GM23338 (cell line): ENCODE data around the gene TRHDE. TPM values are rescaled to one million over a fixed set of nuclear protein-coding genes. Genes with fewer than 3 reads are reported as not detected.

Experiments
- ATAC-seq: fragments of 200-7000 bp; cut with Tn5 transposase; 3 replicates; pipeline ENCODE4 v1.9.1; 2020
- DNase-seq: peaks from one replicate; pipeline ENCODE4 v3.0.0-alpha.2; 2015; ENCODE audit warnings: low spot score
- H2AFZ ChIP-seq: fragments of 200-600 bp; sonication (generic); 2 replicates; pipeline ENCODE4 v1.8.0; 2016; ENCODE audit warnings: antibody characterized with exemption, mild to moderate bottlenecking, moderate library complexity
- H3F3A ChIP-seq: fragments of 200-600 bp; sonication (generic); replicated peaks from 2 replicates; pipeline ENCODE4 v1.8.0; 2017; ENCODE audit warnings: antibody characterized with exemption, mixed run types, low read depth
- H3K27ac ChIP-seq: fragments of 200-600 bp; sonication (generic); 2 replicates; pipeline ENCODE4 v1.6.1; 2016; ENCODE audit warnings: low read depth
- H3K27me3 ChIP-seq: fragments of 200-600 bp; sonication (generic); 2 replicates; pipeline ENCODE4 v1.8.0; 2016; ENCODE audit warnings: mild to moderate bottlenecking, mixed run types, moderate library complexity; ENCODE audit not compliant: insufficient read depth
- H3K36me3 ChIP-seq: fragments of 200-600 bp; sonication (generic); 2 replicates; pipeline ENCODE4 v1.8.0; 2016; ENCODE audit warnings: mild to moderate bottlenecking; ENCODE audit not compliant: insufficient read depth
- H3K4me1 ChIP-seq: fragments of 200-600 bp; sonication (generic); 2 replicates; pipeline ENCODE4 v1.8.0; 2016; ENCODE audit warnings: mild to moderate bottlenecking, moderate library complexity; ENCODE audit not compliant: insufficient read depth
- H3K4me2 ChIP-seq: fragments of 200-600 bp; sonication (generic); 2 replicates; pipeline ENCODE4 v1.7.1; 2017; ENCODE audit warnings: mixed run types
- H3K4me3 ChIP-seq: fragments of 200-600 bp; sonication (generic); 2 replicates; pipeline ENCODE4 v1.6.1; 2016; ENCODE audit warnings: mixed run types
- H3K79me2 ChIP-seq: fragments of 200-600 bp; sonication (generic); replicated peaks from 2 replicates; pipeline ENCODE4 v1.8.0; 2017; ENCODE audit warnings: mild to moderate bottlenecking; ENCODE audit not compliant: insufficient read depth
- H3K9me2 ChIP-seq: fragments of 200-600 bp; sonication (generic); 2 replicates; pipeline ENCODE4 v1.8.0; 2017; ENCODE audit not compliant: insufficient read depth
- H4K20me1 ChIP-seq: fragments of 200-600 bp; sonication (generic); replicated peaks from 2 replicates; pipeline ENCODE4 v1.8.0; 2017; ENCODE audit warnings: mild to moderate bottlenecking; ENCODE audit not compliant: insufficient read depth
- H3K27ac Mint-ChIP-seq: 2 replicates; pipeline ENCODE4 v1.8.0; 2020; ENCODE audit warnings: inconsistent platforms, mild to moderate bottlenecking, moderate library complexity, mixed read lengths
- H3K27me3 Mint-ChIP-seq: 3 replicates; pipeline ENCODE4 v1.8.0; 2022; ENCODE audit warnings: low read depth, mild to moderate bottlenecking, moderate library complexity, mixed read lengths, inconsistent platforms; ENCODE audit not compliant: insufficient read depth, poor library complexity
- H3K36me3 Mint-ChIP-seq: 3 replicates; pipeline ENCODE4 v1.8.0; 2021; ENCODE audit warnings: low read depth, mild to moderate bottlenecking, inconsistent platforms, moderate library complexity, mixed read lengths
- H3K4me1 Mint-ChIP-seq: 3 replicates; pipeline ENCODE4 v1.8.0; 2020; ENCODE audit warnings: mild to moderate bottlenecking, inconsistent platforms, mixed read lengths
- H3K4me3 Mint-ChIP-seq: 3 replicates; pipeline ENCODE4 v1.8.0; 2021; ENCODE audit warnings: moderate library complexity, mild to moderate bottlenecking, inconsistent platforms, mixed read lengths
- H3K9me3 Mint-ChIP-seq: 3 replicates; pipeline ENCODE4 v1.8.0; 2020; ENCODE audit warnings: moderate library complexity, mild to moderate bottlenecking, inconsistent platforms, mixed read lengths
- EZH2 ChIP-seq: fragments of 200-600 bp; sonication (generic); IDR thresholded peaks from one replicate; pipeline ENCODE4 v1.8.0; 2017; ENCODE audit warnings: antibody characterized with exemption, mild to moderate bottlenecking, low read depth; ENCODE audit not compliant: unreplicated experiment
- EZH2phosphoT487 ChIP-seq: fragments of 200-600 bp; sonication (generic); IDR thresholded peaks from one replicate; pipeline ENCODE4 v1.8.1; 2018; ENCODE audit warnings: antibody characterized with exemption; ENCODE audit not compliant: unreplicated experiment
- JUNB ChIP-seq: IDR thresholded peaks from one replicate; pipeline ENCODE4 v1.6.1; 2016; ENCODE audit warnings: antibody characterized with exemption; ENCODE audit not compliant: unreplicated experiment
- NANOG ChIP-seq: IDR thresholded peaks from 2 replicates; pipeline ENCODE4 v1.6.1; 2016; ENCODE audit warnings: antibody characterized with exemption, borderline replicate concordance
- POLR2AphosphoS5 ChIP-seq: IDR thresholded peaks from 2 replicates; pipeline ENCODE4 v1.6.1; 2016; ENCODE audit warnings: antibody characterized with exemption, low read depth
- STAT1 ChIP-seq: IDR thresholded peaks from one replicate; pipeline ENCODE4 v1.6.1; 2016; ENCODE audit warnings: antibody characterized with exemption; ENCODE audit not compliant: unreplicated experiment
- ZNF114 ChIP-seq: fragments of 250-450 bp; sonication (Bioruptor Pico); IDR thresholded peaks from 2 replicates; pipeline ENCODE4 v1.5.0; 2020; ENCODE audit warnings: mild to moderate bottlenecking, moderate library complexity
- ZNF331 ChIP-seq: fragments of 250-450 bp; sonication (Bioruptor Pico); IDR thresholded peaks from 2 replicates; pipeline ENCODE4 v1.5.0; 2020; ENCODE audit warnings: low read depth, mild to moderate bottlenecking, moderate library complexity
- polyA plus RNA-seq: library from polyadenylated mRNA; unstranded; fragments of >200 nt; fragmentation: Nextera tagmentation; extraction: Ambion mirVana; gene quantifications from 2 replicates; pipeline ENCODE4 v1.2.1, GENCODE V29; 2016
- total RNA-seq: library from RNA; depleted of rRNA; stranded (reverse); fragments of >200 nt; shearing (Covaris generic); gene quantifications from 2 replicates; pipeline ENCODE4 v1.2.3, GENCODE V29; 2014
- TF ChIP-seq, protein P1 (sequence below): IDR thresholded peaks from 2 replicates; pipeline ENCODE4 v1.6.1; 2016; ENCODE audit warnings: antibody characterized with exemption
- TF ChIP-seq, protein P2 (sequence below), 2 experiments: fragments of 200-600 bp in 1 of 2; sonication (generic) in 1 of 2; conservative IDR thresholded peaks; 2 replicates each; pipeline versions ENCODE4 v1.5.1 to v1.6.1; 2016 to 2017; ENCODE audit warnings: antibody characterized with exemption in 2 of 2, low read depth in 2 of 2, mild to moderate bottlenecking in 2 of 2, moderate library complexity in 1 of 2
- TF ChIP-seq, protein P3 (sequence below): fragments of 250-450 bp; sonication (Bioruptor Pico); IDR thresholded peaks from 2 replicates; pipeline ENCODE4 v1.5.0; 2020; ENCODE audit warnings: mild to moderate bottlenecking, moderate library complexity

TRHDE gene
- total and polyA plus RNA-seq, 2 experiments from 2014 or later: 1.3 to 7.7 TPM

DNA sequence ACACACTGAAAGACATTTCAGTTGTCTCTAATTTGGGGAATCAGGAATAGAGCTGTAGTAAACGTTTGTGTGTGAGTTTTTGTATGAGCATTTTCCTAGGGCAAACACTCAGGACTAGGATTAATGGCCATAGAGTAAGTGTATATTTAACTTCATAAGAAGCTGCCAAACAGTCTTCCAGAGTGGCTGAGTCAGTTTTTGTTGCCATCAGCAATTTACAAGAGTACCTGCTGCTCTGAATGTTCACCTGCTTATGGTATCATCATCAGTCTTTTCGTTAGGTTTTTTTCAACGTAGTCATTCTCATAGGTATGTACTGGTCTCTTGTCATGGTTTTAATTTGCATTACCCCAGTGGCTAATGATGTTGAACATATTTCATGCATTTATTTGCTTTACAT is 30.6 kb upstream of the TRHDE start:
- no peak for ATAC-seq
- H3K9me3 Mint-ChIP-seq: peaks cover 5% of the 10 kb centered on the region; the same call in 2 of the 3 replicates
- no peaks in the 10 kb centered on the region for H3F3A ChIP-seq
- no peak overlapping the region for H3K4me3 Mint-ChIP-seq
- DNase-seq: no peak
- no peak overlapping the region for H3K27ac Mint-ChIP-seq
- no peaks in the 10 kb centered on the region for H4K20me1 ChIP-seq
- H2AFZ ChIP-seq: no peak overlapping the region
- peaks cover 1% of the 10 kb centered on the region for H3K27me3 Mint-ChIP-seq
- H3K27me3 ChIP-seq: no peaks in the 10 kb centered on the region
- TF ChIP-seq, protein P1, sequence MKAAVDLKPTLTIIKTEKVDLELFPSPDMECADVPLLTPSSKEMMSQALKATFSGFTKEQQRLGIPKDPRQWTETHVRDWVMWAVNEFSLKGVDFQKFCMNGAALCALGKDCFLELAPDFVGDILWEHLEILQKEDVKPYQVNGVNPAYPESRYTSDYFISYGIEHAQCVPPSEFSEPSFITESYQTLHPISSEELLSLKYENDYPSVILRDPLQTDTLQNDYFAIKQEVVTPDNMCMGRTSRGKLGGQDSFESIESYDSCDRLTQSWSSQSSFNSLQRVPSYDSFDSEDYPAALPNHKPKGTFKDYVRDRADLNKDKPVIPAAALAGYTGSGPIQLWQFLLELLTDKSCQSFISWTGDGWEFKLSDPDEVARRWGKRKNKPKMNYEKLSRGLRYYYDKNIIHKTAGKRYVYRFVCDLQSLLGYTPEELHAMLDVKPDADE: no peak
- TF ChIP-seq EZH2phosphoT487 (no peak), POLR2AphosphoS5 (no peak), ZNF114 (CRISPR knock-in tag) (no peak), ZNF331 (CRISPR knock-in tag) (no peak), STAT1 (no peak), NANOG (no peak), JUNB (no peak), EZH2 (no peak)
- TF ChIP-seq, protein P2, sequence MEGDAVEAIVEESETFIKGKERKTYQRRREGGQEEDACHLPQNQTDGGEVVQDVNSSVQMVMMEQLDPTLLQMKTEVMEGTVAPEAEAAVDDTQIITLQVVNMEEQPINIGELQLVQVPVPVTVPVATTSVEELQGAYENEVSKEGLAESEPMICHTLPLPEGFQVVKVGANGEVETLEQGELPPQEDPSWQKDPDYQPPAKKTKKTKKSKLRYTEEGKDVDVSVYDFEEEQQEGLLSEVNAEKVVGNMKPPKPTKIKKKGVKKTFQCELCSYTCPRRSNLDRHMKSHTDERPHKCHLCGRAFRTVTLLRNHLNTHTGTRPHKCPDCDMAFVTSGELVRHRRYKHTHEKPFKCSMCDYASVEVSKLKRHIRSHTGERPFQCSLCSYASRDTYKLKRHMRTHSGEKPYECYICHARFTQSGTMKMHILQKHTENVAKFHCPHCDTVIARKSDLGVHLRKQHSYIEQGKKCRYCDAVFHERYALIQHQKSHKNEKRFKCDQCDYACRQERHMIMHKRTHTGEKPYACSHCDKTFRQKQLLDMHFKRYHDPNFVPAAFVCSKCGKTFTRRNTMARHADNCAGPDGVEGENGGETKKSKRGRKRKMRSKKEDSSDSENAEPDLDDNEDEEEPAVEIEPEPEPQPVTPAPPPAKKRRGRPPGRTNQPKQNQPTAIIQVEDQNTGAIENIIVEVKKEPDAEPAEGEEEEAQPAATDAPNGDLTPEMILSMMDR (conservative IDR thresholded peaks at IDR 0.05; ENCODE audit: low read depth in 2 of 2): no peak
- TF ChIP-seq, protein P3, sequence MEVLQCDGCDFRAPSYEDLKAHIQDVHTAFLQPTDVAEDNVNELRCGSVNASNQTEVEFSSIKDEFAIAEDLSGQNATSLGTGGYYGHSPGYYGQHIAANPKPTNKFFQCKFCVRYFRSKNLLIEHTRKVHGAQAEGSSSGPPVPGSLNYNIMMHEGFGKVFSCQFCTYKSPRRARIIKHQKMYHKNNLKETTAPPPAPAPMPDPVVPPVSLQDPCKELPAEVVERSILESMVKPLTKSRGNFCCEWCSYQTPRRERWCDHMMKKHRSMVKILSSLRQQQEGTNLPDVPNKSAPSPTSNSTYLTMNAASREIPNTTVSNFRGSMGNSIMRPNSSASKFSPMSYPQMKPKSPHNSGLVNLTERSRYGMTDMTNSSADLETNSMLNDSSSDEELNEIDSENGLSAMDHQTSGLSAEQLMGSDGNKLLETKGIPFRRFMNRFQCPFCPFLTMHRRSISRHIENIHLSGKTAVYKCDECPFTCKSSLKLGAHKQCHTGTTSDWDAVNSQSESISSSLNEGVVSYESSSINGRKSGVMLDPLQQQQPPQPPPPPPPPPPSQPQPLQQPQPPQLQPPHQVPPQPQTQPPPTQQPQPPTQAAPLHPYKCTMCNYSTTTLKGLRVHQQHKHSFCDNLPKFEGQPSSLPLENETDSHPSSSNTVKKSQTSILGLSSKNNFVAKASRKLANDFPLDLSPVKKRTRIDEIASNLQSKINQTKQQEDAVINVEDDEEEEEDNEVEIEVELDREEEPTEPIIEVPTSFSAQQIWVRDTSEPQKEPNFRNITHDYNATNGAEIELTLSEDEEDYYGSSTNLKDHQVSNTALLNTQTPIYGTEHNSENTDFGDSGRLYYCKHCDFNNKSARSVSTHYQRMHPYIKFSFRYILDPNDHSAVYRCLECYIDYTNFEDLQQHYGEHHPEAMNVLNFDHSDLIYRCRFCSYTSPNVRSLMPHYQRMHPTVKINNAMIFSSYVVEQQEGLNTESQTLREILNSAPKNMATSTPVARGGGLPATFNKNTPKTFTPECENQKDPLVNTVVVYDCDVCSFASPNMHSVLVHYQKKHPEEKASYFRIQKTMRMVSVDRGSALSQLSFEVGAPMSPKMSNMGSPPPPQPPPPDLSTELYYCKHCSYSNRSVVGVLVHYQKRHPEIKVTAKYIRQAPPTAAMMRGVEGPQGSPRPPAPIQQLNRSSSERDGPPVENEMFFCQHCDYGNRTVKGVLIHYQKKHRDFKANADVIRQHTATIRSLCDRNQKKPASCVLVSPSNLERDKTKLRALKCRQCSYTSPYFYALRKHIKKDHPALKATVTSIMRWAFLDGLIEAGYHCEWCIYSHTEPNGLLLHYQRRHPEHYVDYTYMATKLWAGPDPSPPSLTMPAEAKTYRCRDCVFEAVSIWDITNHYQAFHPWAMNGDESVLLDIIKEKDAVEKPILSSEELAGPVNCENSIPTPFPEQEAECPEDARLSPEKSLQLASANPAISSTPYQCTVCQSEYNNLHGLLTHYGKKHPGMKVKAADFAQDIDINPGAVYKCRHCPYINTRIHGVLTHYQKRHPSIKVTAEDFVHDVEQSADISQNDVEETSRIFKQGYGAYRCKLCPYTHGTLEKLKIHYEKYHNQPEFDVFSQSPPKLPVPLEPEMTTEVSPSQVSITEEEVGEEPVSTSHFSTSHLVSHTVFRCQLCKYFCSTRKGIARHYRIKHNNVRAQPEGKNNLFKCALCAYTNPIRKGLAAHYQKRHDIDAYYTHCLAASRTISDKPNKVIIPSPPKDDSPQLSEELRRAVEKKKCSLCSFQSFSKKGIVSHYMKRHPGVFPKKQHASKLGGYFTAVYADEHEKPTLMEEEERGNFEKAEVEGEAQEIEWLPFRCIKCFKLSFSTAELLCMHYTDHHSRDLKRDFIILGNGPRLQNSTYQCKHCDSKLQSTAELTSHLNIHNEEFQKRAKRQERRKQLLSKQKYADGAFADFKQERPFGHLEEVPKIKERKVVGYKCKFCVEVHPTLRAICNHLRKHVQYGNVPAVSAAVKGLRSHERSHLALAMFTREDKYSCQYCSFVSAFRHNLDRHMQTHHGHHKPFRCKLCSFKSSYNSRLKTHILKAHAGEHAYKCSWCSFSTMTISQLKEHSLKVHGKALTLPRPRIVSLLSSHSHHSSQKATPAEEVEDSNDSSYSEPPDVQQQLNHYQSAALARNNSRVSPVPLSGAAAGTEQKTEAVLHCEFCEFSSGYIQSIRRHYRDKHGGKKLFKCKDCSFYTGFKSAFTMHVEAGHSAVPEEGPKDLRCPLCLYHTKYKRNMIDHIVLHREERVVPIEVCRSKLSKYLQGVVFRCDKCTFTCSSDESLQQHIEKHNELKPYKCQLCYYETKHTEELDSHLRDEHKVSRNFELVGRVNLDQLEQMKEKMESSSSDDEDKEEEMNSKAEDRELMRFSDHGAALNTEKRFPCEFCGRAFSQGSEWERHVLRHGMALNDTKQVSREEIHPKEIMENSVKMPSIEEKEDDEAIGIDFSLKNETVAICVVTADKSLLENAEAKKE (CRISPR knock-in tag): no peak
- no peaks in the 10 kb centered on the region for H3K4me1 Mint-ChIP-seq
- no peak overlapping the region for H3K4me3 ChIP-seq
- no peaks in the 10 kb centered on the region for H3K36me3 Mint-ChIP-seq
- H3K79me2 ChIP-seq: no peaks in the 10 kb centered on the region
- peaks cover 3% of the 10 kb centered on the region; the same call in 1 of the 2 replicates for H3K9me2 ChIP-seq
- no peaks in the 10 kb centered on the region for H3K36me3 ChIP-seq
- no peak overlapping the region for H3K27ac ChIP-seq
- no peak overlapping the region for H3K4me2 ChIP-seq
- H3K4me1 ChIP-seq: no peaks in the 10 kb centered on the region
